HFFc6 (cell line): ENCODE measurements around the gene PHPT1. TPM values are rescaled to one million over a fixed set of nuclear protein-coding genes. Genes with fewer than 3 reads are reported as not detected.
A peak's percentile ranks its signal among the peaks of the same experiment; 100 is the strongest.

Source experiments
- DNase-seq: peaks from one replicate; pipeline ENCODE4 v3.0.0-alpha.2; 2018
- H3K27ac Mint-ChIP-seq: 2 replicates; pipeline ENCODE4 v1.8.0; 2020; ENCODE audit warnings: mild to moderate bottlenecking, mixed read lengths
- H3K27me3 Mint-ChIP-seq: 2 replicates; pipeline ENCODE4 v1.8.0; 2021; ENCODE audit warnings: mild to moderate bottlenecking, moderate library complexity, mixed read lengths; ENCODE audit not compliant: insufficient read depth
- H3K36me3 Mint-ChIP-seq: 2 replicates; pipeline ENCODE4 v1.8.0; 2021; ENCODE audit warnings: low read depth, mixed read lengths
- H3K4me1 Mint-ChIP-seq: 2 replicates; pipeline ENCODE4 v1.8.0; 2020; ENCODE audit warnings: low read depth, mixed read lengths
- H3K4me3 Mint-ChIP-seq: 2 replicates; pipeline ENCODE4 v1.8.0; 2020; ENCODE audit warnings: mild to moderate bottlenecking, moderate library complexity, mixed read lengths
- H3K9me3 Mint-ChIP-seq: 2 replicates; pipeline ENCODE4 v1.8.0; 2020; ENCODE audit warnings: mild to moderate bottlenecking, mixed read lengths
- CTCF ChIP-seq: fragments of 200-600 bp; sonication (generic); IDR thresholded peaks from 2 replicates; pipeline ENCODE4 v1.5.0; 2021; ENCODE audit warnings: antibody characterized with exemption, mild to moderate bottlenecking
- total RNA-seq, 6 experiments: library from RNA; stranded (reverse); fragmentation: NEBNext Ultra II Directional; extraction: Animal tissue kit (Norgen Biotek cat#: 25700); gene quantifications; 2 replicates in 1 of 6; 3 replicates in 5 of 6; pipeline ENCODE4 v1.2.3, GENCODE V29; 2021

PHPT1 gene
- total RNA-seq, 6 experiments from 2014 or later = 156 to 181 (median 169) TPM

GRCh38 chr9:136850866-136851775 lies 1.9 kb downstream of the PHPT1 start:
- peak overlapping the region; percentile 28; the same call in 1 of the 2 replicates for H3K4me3 Mint-ChIP-seq
- H3K27ac Mint-ChIP-seq = no peak overlapping the region
- DNase-seq = no peak
- H3K27me3 Mint-ChIP-seq = peaks cover 29% of the 10 kb centered on the region
- H3K9me3 Mint-ChIP-seq = no peaks in the 10 kb centered on the region; the same call in 1 of the 2 replicates
- peaks cover 9% of the 10 kb centered on the region; the same call in 1 of the 2 replicates for H3K4me1 Mint-ChIP-seq
- H3K36me3 Mint-ChIP-seq = no peaks in the 10 kb centered on the region
- TF ChIP-seq CTCF = no peak

GRCh38 chr9:136851941-136852663 lies 2.9 kb downstream of the PHPT1 start, which contains the start of gene MAMDC4:
TSS of gene MAMDC4 (plus strand) at chr9:136852346. CDS start at chr9:136852417, 71 bp downstream.
- TF ChIP-seq CTCF = no peak
- H3K27me3 Mint-ChIP-seq = peaks cover 25% of the 10 kb centered on the region
- no peak within 1 kb of the TSS for H3K27ac Mint-ChIP-seq
- H3K9me3 Mint-ChIP-seq = no peaks in the 10 kb centered on the region; the same call in 1 of the 2 replicates
- DNase-seq = no peak
- no peak within 1 kb of the TSS for H3K4me3 Mint-ChIP-seq
- H3K4me1 Mint-ChIP-seq = peaks cover 9% of the 10 kb centered on the region; the same call in 1 of the 2 replicates
- H3K36me3 Mint-ChIP-seq = no peaks in the 10 kb centered on the region

GRCh38 chr9:136852664-136853595 lies 3.7 kb downstream of the PHPT1 start:
- peaks cover 20% of the 10 kb centered on the region for H3K27me3 Mint-ChIP-seq
- no peak overlapping the region for H3K4me3 Mint-ChIP-seq
- no peak overlapping the region for H3K27ac Mint-ChIP-seq
- H3K9me3 Mint-ChIP-seq = no peaks in the 10 kb centered on the region; the same call in 1 of the 2 replicates
- peaks cover 9% of the 10 kb centered on the region; the same call in 1 of the 2 replicates for H3K4me1 Mint-ChIP-seq
- no peak for DNase-seq
- H3K36me3 Mint-ChIP-seq = no peaks in the 10 kb centered on the region
- no peak for TF ChIP-seq CTCF

DNA sequence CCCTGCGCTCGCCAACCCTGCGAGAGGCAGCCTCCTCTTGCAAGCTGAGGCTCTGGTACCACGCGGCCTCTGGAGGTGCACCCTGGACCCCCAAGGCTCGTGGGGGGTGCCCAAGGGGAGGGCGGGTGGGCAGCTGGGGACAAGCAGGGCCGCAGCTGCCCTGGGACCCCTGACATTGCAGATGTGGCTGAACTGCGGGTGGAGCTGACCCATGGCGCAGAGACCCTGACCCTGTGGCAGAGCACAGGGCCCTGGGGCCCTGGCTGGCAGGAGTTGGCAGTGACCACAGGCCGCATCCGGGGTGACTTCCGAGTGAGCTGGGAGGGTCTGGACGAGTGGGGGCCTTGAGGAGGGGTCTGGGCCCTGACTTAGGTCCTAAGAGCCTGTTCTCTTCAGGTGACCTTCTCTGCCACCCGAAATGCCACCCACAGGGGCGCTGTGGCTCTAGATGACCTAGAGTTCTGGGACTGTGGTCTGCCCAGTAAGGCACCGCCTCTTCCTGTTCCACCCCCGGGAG lies 4.4 kb downstream of the PHPT1 start:
- Mint-ChIP-seq H3K36me3 (no peaks in the 10 kb centered on the region), H3K9me3 (no peaks in the 10 kb centered on the region), H3K27ac (no peak overlapping the region), H3K4me3 (no peak overlapping the region), H3K27me3 (peaks cover 18% of the 10 kb centered on the region; the same call in 1 of the 2 replicates), H3K4me1 (peaks cover 9% of the 10 kb centered on the region; the same call in 1 of the 2 replicates)
- no peak for TF ChIP-seq CTCF
- no peak for DNase-seq
